GM19397 (cell line): ENCODE results near the gene DPP8.

Experiments
- ATAC-seq: cut with Tn5 transposase; IDR thresholded peaks from one replicate; pipeline ENCODE4 v1.9.1; 2021; ENCODE audit warnings: mild to moderate bottlenecking, moderate library complexity; ENCODE audit not compliant: unreplicated experiment

The DPP8 gene

DNA sequence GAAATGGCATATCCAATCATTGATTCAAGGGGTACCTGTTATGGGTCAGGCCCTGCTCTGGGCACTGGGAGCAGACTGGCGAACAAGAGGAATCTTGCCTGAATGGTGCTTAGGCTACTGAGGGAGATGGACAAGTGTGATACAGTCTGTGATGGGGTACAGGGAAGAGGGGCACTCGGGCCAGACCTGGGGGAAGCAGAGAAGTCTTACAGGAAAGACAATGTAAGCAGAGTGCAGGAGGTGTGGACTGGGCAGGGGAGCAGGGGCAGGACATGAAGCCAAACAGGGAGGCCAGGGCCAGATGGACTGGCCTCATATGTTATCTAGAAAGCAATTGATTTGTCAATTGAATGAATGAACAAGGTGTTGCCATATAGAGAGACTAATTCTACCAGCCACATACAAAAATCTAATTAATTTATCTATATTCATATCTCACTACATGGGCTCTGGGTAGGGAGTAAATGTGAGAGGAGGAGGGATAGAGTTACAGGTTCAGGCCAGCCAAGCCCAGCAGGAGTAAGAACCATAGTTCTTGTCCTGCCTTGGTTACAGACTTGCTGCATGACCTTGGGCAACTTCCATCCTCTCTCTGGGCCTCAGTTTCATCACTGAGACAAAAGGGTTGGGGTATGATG lies 91.2 kb downstream of the DPP8 start:
- ATAC-seq: no peak

DNA sequence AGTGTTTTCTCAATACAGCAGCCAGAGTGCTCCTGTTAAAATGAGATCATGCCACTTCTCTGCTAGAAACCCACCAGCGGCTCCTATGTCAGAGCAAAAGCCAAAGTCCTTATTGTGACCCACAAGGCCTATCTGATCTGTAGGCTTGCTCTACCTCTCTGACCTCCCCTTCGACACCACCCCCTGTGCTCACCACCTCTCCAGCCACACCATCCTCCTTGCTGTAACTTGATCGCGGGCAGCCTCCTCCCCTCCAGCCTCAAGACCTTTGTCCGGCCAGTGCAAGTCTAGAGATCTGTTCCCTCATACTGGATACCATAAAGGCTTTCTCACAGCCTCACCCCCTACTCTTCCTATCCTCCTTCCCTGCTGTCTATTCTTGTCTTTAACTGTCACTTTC lies 92.8 kb downstream of the DPP8 start:
- no peak for ATAC-seq

DNA sequence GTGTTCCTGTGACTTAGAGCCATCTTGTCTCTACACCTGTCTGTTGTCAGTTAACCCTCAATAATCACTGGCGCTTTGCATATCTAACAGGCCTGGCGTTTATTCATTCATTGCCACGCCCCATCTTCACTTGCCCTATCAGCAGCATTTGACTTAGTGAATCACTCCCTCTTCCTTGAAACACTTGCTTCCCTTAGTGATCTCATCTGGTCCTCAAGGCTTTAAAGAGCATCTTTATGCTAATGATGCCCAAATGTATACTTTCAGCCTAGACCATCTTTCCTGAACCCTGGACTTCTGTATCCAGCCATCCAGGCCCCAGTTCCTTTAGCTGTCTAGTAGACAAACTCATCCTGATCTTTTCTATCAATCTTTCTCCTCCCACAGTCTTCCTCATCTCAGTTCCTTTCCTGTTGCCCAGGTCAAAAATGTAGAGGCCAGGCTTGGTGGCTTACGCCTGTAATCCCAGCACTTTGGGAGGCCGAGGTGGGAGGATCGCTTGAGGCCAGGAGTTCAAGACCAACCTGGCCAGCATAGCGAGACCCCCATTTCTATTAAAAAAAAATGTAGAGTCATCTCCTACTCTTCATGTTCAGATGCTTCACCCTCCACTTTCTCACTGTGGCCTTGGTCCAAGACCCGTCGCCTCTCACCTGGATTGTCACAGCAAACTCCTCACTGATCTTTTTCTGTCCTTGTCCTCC lies 93.4 kb downstream of the DPP8 start:
- ATAC-seq: no peak

DNA sequence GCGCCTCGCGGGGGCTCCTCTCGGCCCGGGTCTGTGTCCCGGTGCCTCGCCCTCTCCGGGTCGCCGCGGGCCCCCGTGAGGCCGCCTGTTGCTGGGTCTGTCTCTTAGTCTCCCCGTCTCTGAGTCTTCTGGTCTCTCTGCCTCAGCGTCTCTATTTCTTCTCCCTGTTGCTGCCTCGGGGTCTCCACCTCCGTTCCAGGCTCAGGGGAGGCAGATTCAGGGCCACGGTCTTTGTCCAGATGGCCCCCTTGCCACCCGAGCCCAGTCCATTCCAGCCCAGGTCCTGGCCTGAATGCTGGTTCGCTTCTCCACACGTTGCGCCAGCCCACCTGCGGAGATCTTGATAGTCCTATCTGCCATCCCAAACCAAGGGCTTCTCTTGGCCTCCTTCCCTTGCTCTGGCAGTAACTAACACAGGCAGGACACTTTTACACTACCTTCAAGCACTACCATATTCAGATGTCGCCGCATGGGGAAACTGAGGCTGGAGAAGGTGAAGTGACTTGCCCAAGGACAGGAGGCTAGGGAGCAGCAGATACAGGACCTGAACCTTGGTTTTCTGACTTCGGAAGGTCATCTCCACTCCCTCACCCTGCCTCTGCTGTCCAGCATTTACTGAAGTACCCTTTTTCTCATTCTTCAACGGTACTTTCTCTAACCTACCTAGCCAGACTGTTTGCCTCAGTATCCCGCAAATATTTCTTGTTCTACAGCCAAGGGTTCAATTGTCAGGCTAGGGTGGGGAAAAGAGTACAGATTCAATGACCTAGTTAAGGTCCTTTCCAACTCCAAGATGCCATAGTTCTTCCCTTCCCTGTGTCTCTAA lies 94.1 kb downstream of the DPP8 start:
- ATAC-seq: no peak

DNA sequence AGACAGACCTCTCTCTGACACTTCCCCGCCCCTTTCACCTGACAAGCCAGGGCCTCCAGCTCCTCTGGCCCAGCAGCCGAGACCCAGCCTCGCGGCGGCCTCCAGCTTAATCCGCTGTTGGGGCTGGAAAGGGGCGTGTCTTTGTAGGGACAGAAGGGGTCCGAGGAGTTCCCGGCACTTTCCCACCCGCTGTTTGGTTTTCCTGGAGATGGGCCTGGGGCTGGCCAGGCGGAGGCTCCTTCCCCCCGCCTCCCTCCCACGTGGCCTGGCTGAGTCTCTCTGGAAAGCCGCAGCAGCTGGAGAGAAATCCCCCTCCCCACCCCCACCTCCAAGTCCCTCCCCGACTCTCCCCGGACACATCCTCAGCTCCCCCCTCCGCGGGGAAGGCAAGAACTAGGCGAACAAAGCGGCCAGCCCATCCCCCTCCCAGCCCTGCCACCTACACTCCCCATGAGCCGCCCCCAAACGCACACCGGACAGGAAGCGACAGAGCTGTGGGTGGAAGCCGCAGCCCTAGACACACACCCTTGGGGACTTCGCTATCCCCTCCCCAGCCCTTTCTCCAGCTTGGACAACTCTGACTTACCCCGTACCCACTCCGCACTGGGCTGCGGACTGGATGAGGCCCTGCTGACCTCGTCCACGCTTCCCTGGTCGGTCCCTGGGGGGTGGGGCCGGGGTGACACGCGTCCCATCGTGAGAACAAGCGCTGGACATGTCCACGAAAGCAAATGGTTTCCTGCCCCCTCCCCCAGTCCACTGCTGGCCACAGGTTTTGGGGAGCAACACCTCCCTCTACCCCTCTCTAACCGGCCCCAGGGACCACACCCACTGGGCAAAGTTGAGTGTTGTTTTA lies 95.9 kb downstream of the DPP8 start:
- ATAC-seq: no peak

DNA sequence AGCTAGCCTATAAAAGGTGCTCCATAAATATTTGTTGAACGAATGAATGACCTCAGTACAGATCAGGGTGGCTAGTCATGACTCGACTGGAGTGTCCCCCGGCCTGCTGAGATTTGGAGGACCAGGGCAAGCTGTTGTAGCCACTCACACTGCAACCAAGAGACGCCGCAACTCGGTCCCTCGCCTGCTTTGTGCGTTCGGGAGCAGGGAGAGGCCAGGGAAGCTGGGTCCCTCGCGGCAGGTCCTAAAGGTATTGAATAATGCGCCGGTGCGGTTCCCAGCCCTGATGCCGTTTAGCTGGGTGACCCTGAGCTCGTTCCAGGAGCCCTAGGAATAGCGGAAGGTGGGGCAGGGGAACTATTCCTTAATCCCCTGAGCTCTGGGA lies 96.5 kb downstream of the DPP8 start:
- no peak for ATAC-seq

DNA sequence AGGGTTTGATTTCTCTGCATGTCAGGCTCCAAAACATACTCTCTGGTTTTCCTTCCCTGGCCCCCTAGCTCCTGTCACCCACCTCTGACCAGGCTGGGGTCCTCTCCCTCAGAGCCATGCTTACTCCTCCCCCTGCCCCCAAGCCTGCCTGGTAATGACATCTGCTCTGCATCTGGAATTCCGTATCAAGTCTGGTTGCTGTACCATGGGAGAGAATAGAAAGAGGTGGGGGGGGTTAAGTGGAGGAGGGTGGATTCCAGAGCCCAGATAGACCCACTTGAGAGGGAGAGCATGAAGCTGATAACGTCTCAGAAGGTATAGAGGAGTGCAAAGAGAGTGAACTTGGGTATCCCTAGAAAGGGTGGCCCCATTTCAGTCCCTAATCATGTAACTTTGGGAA lies 98.9 kb downstream of the DPP8 start:
- ATAC-seq: no peak

DNA sequence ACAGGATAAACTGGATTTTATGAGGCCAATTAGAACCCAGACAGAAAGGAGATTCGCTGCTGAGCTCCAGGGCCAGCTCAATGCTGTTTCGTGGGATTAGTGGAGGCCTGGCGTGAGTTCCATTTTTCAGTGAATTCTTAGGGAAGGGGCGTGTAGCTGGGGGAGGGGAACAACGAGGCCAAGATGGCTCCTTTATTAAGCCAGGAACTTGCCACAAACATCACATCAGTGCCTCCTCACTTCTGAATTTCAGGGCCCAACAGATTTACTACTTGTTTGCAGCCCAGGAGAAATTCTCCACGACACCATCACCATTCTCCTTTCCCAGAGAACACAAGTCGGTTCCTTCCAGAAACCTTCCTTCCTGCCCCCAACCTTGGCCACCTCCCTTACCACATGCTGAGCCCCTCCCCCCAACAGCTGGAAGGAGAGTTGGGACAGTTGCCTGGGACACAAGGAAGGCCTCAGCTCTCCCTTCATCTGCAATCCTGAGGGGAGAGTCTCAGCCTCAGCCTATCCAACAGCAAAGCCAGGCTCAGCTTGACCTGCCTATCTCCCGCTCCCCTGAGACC lies 100.6 kb downstream of the DPP8 start:
- no peak for ATAC-seq

DNA sequence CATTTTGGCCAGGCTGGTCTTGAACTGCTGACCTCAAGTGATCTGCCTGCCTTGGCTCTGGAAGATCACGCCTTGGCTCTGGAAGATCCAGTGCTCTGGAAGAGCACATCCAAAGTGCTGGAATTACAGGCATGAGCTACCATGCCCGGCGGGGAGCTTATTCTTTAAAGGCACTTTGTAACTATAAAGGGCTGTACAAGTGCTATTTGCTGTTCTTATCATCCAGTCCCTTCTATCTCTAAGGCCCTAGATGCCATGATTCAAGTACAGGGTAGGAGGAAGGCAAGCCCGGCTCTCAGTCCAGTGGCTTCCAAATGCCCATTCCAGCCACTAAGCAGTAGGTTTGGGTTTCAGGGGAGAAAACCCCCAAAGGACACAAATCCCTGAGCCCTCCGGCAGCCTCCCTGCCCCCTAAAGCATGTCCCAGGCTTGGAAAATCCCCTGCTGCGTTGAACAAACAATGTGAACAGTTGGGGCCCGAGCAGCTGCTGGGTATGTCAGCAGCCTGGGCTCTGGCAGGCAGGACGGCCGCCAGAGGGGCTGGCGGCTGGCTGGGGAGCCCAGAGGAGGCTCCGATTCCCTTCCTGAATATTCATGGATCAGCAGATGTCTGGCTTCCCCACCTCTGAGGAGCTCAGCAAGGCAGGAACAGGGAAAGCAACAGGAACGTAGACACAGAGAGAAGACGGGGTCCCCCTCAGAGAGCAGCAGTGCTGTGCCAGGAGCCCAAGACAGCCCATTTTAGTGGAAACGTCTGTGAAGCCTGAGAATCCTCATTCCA lies 102.5 kb downstream of the DPP8 start:
- ATAC-seq: no peak

DNA sequence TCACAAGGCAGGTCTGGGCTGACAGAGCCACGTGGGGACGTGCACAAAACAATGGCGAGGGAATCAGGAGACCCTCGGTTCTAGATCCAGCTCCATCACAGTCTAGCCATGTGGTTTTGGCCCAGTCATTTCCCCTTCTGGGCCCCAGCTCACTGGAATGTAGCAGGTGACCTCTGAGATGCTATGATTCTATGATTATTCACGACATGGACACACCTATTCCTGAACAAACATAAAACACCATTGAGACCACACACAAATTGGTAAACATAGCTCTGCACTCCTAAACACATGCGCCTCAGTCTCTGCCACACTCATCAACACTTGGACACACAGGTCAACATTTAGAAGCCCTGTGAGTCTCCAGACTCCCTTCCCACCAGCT lies 103.7 kb downstream of the DPP8 start:
- no peak for ATAC-seq

DNA sequence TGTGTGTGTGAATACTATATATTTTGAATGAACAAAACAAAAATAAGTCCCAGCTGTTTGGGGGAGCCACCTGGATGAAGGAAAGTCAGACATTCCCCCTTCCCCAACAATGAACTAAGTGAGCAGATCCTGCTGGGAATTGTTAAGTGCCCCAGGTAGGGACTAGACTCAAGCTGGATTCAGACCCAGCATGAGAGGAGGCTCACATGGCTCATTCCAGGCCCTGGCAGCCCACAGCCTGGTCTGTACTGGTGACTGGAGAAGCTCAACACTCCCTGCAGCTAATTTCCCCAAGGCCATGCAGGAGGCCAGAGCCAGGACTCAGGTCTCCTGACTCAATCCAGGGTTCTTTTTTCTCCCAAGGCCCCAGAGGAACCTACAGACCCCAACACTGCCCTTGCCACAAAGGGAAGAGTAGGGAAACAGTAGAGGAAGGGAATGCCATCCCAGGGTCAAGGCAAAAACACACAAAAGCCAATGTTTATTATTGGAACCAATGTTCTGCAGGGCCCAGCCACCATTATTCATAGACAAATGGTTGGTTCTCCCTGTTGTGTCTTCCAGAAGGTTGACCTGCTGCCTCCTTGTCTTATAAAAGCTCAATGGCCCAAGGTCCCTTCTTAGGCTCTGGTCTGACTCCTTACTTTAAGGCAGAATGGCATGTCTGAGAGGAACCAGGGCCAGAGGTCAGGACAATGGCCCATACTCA lies 104.3 kb downstream of the DPP8 start:
- ATAC-seq: no peak

DNA sequence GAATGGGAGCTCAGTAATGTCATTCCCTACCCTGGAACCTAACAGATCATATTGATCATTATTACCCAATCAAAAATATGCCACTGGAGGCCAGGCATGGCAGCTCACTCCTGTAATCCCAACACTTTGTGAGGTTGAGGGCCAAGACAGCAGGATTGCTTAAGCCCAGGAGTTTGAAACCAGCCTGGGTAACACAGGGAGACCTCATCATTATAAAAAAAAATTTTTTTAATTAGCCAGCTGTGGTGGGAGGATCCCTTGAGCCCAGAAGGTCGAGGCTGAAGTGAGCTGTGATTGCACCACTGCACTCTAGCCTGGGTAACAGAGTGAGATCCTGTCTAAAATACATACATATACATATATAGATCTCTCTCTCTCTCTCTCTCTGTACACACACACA lies 104.9 kb downstream of the DPP8 start:
- no peak for ATAC-seq

DNA sequence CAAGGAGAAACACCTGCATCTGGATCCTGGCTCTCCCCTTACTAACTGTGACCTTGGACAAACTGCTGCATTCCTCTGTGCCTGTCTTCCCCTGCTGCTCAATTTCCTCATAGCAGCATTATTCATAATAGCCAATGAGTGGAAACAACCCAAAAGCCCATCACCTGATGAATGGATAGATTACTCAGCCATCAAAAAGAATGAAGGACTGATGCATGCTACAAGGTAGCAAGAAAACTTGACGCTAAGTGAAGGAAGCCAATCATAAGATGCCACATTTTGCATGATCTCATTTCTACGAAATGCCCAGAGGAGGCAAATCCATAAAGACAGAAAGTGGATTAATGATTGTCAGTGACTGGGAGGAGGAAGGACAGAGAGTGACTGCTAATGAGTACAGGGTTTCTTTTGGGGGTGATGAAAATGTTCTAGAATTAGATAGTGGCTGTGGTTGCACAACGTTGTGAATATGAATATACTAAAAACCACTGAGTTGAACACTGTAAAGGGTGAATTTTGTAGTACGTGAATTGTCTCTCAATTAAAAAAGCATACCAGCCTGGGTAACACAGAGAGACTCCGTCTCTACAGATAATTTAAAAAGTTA lies 105.9 kb downstream of the DPP8 start:
- ATAC-seq: no peak

DNA sequence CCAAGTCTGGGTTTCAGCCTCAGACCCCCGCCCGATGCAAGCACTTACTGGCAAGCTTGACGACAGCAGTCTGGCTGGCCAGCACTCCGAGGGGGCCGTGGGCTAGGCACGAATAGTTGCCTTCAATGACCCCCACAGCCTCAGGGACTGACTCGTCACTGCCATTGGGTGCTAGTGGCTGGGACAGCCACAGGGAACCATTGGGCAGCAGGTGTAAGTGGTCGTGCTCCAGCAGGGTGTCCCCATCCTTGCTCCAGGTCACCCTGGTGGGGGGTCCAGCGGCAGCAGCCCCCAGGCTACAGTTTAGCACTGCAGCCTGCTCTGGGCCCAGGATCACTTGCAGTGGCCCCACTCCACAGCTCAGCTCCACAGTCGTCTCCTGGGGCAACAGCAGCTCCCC lies 106.5 kb downstream of the DPP8 start:
- no peak for ATAC-seq

DNA sequence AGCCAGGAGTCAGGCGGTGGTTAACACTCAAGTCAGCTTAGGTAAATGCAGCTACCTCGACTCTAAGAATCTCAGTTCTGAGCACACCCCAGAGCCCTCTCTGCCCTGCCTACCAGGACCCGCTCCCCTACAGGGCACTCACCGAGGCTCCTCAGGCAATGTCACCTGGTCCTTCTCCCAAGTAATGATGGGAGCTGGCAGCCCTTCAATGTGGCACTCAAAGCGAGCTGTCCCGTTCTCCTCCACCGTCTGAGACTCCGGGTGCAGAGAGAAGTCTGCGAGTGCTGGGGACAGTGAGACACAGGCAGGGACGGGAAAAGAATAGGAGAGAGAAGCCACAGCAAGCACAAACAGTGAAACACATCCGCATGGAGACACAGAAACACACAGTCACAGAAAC lies 107.5 kb downstream of the DPP8 start:
- no peak for ATAC-seq

DNA sequence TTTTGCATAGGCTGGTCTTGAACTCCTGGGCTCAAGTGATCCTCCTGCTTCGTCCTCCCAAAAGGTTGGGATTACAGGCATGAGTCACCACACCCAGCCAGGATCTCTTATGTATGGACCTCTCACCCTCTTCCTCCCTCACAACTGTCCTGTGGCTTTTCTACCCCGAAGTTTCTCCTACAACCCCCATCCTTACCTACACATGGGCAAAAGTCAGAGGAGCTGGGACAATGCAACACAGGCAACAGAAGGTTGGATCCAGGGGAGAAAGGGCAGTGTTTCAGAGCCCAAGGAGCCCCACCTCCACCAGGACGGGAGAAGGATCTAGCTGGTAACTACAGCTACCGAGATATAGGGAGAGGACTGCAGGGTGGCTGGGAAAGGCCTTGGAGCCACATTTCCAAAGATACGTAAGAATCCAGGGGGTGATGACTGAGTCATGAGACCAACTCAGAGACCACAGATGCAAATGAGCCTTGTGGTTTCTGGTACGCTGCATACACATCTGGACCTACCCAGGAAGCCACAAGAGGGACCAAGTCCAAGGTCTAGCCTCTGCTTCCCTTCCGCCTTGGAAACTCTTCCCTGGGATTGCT lies 108.4 kb downstream of the DPP8 start:
- ATAC-seq: no peak

DNA sequence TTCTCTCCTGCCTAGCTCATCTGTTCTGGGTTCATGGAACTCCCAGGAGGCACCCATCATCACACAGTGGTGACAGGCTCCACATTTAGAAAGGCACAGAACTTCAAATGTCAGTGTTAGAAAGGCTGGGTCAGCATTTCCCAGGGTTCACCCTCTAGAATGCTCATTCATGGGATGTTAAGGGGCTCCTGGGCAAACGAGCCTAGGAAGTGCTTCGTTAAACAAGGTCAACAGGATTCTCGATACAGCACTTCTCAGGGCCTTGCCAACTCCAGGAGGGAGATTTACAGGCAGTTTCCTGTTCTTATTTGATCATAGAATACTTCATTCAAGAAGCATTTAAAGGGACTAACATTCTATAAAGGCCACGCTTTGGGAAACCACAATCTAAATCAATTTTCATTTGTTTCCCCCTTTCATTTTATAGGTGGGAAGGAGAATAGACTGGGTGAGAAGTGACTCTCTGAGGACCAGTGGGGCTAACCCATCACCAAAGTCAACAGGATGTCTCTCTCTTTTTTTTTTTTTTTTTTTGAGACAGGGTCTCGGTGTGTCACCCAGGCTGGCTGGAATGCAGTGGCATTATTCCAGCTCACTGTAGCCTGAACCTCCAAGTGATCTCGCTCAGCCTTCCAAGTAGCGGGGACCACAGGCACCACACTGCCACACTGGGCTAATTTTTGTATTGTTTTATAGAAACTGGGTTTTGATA lies 109.0 kb downstream of the DPP8 start:
- ATAC-seq: no peak

DNA sequence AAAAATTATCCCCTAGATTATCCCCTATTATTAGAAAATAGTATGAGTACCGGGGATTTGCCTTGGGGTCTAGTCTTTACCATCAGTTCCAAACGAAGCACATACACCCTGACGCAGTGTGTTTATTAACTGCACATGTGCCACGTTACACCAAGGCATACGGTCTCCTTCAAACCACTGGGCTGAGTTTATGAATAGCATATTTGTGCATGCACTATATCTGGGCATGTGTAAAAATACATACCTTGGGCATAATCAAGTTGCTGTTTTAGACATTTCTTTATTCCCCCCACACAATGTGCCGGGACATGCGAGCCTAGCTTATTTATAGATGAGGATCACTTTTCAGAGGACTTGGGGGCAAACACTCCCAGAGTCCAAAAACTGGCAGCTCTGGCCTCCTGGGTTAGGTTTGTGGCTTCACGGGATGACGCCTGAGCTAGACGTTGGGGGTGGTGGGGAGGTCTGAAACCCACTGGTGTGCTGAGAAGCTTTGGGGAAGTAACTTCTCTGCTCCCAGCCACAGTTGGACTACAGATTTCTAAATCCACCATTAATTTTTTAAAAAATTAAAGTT lies 111.0 kb downstream of the DPP8 start:
- ATAC-seq: no peak
